AG09309 (cell line): Measurements from ENCODE around the gene BTNL3.
"Not testable (repeated sequence)": the region's sequence is repeated elsewhere in the genome, so short reads cannot be mapped to it uniquely, and the experiment has no call there.

Experiments
- DNase-seq: peaks from one replicate; pipeline ENCODE4 v3.0.0-alpha.2; 2010; ENCODE audit warnings: low read depth
- H3K4me3 ChIP-seq: 2 replicates; pipeline ENCODE4 v1.5.1; 2011; ENCODE audit warnings: mild to moderate bottlenecking, low read depth, low read length, moderate library complexity; ENCODE audit not compliant: control insufficient read depth
- TF ChIP-seq, protein P1 (sequence below): IDR thresholded peaks from 2 replicates; pipeline ENCODE4 v1.5.1; 2011; ENCODE audit warnings: mild to moderate bottlenecking, low read depth, low read length, inconsistent platforms; ENCODE audit not compliant: insufficient read depth, control insufficient read depth; ENCODE audit errors: missing control alignments

The BTNL3 gene

DNA sequence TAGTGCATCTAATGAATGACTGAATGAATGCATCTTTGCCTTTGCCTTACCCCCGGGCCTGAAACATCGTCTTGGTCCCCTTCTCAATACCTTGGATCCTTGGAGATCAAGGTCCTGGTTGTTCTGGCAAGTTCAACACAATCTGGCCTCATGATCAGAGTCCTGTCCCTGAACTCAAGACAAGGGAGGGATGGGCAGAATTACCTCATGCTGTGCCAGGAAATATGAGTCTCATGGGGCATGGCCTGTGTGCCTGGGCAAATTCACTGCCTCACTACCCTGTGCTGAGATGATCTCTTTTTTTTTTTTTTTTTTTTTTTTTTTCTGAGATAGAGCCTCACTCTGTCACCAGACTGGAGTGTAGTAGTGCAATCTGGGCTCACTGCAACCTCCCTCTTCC lies 630 bp upstream of the BTNL3 start:
- H3K4me3 ChIP-seq = no peak overlapping the region
- no peak for DNase-seq
- TF ChIP-seq, protein P1, sequence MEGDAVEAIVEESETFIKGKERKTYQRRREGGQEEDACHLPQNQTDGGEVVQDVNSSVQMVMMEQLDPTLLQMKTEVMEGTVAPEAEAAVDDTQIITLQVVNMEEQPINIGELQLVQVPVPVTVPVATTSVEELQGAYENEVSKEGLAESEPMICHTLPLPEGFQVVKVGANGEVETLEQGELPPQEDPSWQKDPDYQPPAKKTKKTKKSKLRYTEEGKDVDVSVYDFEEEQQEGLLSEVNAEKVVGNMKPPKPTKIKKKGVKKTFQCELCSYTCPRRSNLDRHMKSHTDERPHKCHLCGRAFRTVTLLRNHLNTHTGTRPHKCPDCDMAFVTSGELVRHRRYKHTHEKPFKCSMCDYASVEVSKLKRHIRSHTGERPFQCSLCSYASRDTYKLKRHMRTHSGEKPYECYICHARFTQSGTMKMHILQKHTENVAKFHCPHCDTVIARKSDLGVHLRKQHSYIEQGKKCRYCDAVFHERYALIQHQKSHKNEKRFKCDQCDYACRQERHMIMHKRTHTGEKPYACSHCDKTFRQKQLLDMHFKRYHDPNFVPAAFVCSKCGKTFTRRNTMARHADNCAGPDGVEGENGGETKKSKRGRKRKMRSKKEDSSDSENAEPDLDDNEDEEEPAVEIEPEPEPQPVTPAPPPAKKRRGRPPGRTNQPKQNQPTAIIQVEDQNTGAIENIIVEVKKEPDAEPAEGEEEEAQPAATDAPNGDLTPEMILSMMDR = no peak

DNA sequence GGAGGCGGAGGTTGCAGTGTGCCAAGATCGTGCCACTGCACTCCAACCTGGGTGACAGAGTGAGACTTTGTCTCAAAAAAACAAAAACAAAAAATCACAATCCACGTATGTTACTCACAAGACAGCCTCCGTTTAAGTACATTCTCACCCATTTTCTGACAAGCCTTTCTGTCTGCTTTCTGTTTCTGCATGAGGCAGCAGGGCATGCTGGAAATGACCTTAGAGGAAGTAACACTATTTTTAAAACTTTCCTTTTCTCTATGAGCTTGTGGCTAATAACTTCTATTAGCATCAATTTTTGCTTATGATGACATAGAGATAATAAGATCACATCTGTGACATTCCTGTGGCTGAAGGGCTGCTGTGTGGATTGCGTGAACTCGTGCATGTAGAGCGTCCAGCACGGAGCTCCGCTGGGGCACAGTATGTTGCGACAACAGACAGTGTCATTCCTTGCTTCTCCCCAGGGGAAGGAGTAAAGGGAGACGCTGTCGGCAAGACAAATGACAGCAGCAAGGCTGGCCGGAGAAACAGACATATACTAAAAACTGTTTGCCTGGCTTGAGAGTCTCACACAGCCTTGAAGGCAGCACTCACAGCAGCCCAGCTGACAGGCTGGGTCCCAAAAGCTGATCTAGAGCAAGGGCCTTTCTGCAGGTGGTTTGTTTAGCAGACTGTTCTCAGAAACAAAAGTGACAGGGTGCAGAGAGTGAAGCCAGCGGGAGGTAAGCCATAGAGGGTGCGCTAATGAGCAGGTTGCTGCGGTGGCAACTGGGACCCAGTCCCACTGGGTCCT lies 1.6 kb downstream of the BTNL3 start:
- no peak for DNase-seq
- H3K4me3 ChIP-seq = no peak overlapping the region
- TF ChIP-seq, protein P1 = no peak

DNA sequence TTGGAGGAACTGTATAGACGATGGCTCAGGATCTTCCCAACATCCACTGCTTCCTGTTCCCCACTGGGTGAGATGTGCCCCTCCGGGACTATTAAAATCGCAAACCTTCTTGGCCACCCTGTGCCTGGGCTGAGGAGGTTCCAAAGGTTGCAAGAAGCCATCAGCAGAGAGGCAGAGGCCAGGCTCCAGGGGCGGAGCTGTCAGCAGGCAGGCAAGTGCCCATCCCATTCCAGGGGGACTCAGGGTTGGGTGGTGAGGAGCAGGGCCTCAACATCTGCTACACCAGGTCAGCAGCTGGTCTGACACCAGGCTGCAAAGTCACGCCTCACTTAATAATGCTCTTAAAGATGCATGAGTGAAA lies 2.2 kb downstream of the BTNL3 start:
- no peak for DNase-seq

GRCh38 chr5:181001947-181002346 lies 13.3 kb downstream of the BTNL3 start:
- DNase-seq = no peak
- TF ChIP-seq, protein P1 = no peak
- no peak overlapping the region for H3K4me3 ChIP-seq

More for the DNA sequence above, 2.2 kb downstream of the BTNL3 start:
- no peak overlapping the region for H3K4me3 ChIP-seq
- TF ChIP-seq, protein P1 = no peak

DNA sequence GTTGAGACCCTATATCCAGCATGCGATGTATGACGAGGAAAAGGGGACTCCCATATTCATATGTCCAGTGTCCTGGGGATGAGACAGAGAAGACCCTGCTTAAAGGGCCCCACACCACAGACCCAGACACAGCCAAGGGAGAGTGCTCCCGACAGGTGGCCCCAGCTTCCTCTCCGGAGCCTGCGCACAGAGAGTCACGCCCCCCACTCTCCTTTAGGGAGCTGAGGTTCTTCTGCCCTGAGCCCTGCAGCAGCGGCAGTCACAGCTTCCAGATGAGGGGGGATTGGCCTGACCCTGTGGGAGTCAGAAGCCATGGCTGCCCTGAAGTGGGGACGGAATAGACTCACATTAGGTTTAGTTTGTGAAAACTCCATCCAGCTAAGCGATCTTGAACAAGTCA lies 17.1 kb downstream of the BTNL3 start:
- no peak for DNase-seq
- TF ChIP-seq, protein P1 = no peak
- no peak overlapping the region for H3K4me3 ChIP-seq

DNA sequence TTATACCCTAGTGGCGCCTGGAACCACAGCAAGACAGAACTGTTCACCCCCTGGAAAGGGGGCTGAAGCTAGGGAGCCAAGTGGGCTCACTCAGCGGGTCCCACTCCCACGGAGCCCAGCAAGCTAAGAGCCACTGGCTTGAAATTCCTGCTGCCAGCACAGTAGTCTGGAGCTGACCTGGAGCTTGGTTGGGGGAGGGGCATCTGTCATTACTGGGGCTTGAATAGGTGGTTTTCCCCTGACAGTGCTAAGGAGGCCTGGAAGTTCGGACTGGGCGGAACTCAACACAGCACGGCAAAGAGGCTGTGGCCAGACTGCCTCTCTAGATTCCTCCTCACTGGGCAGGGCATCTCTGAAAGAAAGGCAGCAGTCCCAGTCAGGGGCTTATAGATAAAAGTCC lies 19.5 kb downstream of the BTNL3 start:
- TF ChIP-seq, protein P1 = no peak
- DNase-seq = no peak
- no peak overlapping the region for H3K4me3 ChIP-seq

DNA sequence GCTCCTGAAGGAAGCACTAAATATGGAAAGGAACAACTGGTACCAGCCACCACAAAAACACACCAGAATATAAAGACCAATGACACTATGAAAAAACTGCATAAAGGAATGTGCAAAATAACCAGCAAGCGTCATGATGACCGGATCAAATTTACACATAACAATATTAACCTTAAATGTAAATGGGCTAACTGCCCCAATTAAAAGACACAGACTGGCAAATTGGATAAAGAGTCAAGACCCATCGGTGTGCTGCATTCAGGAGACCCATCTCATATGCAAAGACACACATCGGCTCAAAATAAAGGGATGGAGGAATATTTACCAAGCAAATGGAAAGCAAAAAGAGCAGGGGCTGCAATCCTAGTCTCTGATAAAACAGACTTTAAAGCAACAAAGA lies 21.4 kb downstream of the BTNL3 start:
- DNase-seq, H3K4me3 ChIP-seq: not testable (repeated sequence)

DNA sequence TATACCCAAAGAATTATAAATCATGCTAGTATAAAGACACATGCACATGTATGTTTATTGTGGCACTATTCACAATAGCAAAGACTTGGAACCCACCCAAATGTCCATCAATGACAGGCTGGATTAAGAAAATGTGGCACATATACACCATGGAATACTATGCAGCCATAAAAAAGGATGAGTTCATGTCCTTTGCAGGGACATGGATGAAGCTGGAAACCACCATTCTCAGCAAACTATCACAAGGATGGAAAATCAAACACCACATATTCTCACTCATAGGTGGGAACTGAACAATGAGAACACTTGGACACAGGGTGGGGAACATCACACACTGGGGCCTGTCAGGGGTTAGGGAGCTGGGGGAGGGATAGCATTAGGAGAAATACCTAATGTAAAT lies 26.0 kb downstream of the BTNL3 start:
- not testable (repeated sequence) for DNase-seq, H3K4me3 ChIP-seq

DNA sequence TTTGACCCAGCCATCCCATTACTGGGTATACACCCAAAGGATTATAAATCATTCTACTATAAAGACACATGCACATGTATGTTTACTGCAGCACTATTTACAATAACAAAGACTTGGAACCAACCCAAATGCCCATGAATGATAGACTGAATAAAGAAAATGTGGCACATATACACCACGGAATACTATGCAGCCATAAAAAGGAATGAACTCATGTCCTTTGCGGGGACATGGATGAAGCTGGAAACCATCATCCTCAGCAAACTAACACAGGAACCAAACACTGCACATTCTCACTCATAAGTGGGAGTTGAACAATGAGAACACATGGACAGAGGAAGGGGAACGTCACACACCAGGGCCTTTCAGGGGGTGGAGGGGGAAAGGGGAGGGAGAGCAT lies 28.8 kb downstream of the BTNL3 start:
- not testable (repeated sequence) for H3K4me3 ChIP-seq, DNase-seq
